HG03108 (cell line): ENCODE results near the gene HSH2D.
"Not testable (repeated sequence)": the region's sequence is repeated elsewhere in the genome, so short reads cannot be mapped to it uniquely, and the experiment has no call there.

Source experiments
- ATAC-seq: cut with Tn5 transposase; IDR thresholded peaks from one replicate; pipeline ENCODE4 v1.9.1; 2021; ENCODE audit warnings: moderate library complexity; ENCODE audit not compliant: unreplicated experiment

The HSH2D gene

GRCh38 chr19:16119075-16119857 lies 24.2 kb upstream of the HSH2D start:
- not testable (repeated sequence) for ATAC-seq

- ATAC-seq = no peak
Measured at GRCh38 chr19:16121141-16121540, 22.3 kb upstream of the HSH2D start.

- no peak for ATAC-seq
Measured at GRCh38 chr19:16121967-16122366, 21.5 kb upstream of the HSH2D start.

- ATAC-seq = no peak
Measured at GRCh38 chr19:16124953-16125352, 18.5 kb upstream of the HSH2D start.

- no peak for ATAC-seq
Measured at GRCh38 chr19:16125737-16126495, 17.6 kb upstream of the HSH2D start.

- no peak for ATAC-seq
Measured at GRCh38 chr19:16127080-16127479, 16.4 kb upstream of the HSH2D start.

GRCh38 chr19:16127776-16128371 lies 15.6 kb upstream of the HSH2D start:
- ATAC-seq = no peak

- no peak for ATAC-seq
Measured at GRCh38 chr19:16131648-16132047, 11.8 kb upstream of the HSH2D start.

- no peak for ATAC-seq
Measured at GRCh38 chr19:16133818-16134217, 9.7 kb upstream of the HSH2D start.

- no peak for ATAC-seq
Measured at GRCh38 chr19:16134510-16134909, 9.0 kb upstream of the HSH2D start.

- no peak for ATAC-seq
Measured at GRCh38 chr19:16135430-16136127, 7.9 kb upstream of the HSH2D start.

GRCh38 chr19:16136185-16136999 lies 7.1 kb upstream of the HSH2D start:
- ATAC-seq = no peak

- no peak for ATAC-seq
Measured at GRCh38 chr19:16139752-16140151, 3.7 kb upstream of the HSH2D start.

GRCh38 chr19:16141043-16141442 lies 2.4 kb upstream of the HSH2D start:
- ATAC-seq = peak; percentile 39

- ATAC-seq = no peak
Measured at GRCh38 chr19:16142032-16142580, 1.4 kb upstream of the HSH2D start.

- no peak for ATAC-seq
Measured at GRCh38 chr19:16144216-16144581, 714 bp downstream of the HSH2D start.

GRCh38 chr19:16146112-16146511 lies 2.6 kb downstream of the HSH2D start:
- no peak for ATAC-seq

GRCh38 chr19:16148443-16149229 lies 5.2 kb downstream of the HSH2D start:
- ATAC-seq = no peak

GRCh38 chr19:16153582-16154336 lies 10.3 kb downstream of the HSH2D start:
- ATAC-seq = no peak
